Epithelial cell of proximal tubule (primary cell): ENCODE data around the gene MCMBP. TPM values are rescaled to one million over a fixed set of nuclear protein-coding genes. Genes with fewer than 3 reads are reported as not detected.
"Not testable (repeated sequence)": the region's sequence is repeated elsewhere in the genome, so short reads cannot be mapped to it uniquely, and the experiment has no call there.

Source experiments
- DNase-seq: peaks from one replicate; pipeline ENCODE4 v3.0.0-alpha.2; 2011; ENCODE audit warnings: low read depth
- H3K4me3 ChIP-seq: 2 replicates; pipeline ENCODE4 v1.5.1; 2011; ENCODE audit warnings: low read depth, mild to moderate bottlenecking, low read length
- total RNA-seq: library from RNA; depleted of rRNA; stranded (reverse); fragments of >200 nt; gene quantifications from 2 replicates; pipeline ENCODE4 v1.2.3, GENCODE V29; 2015
- TF ChIP-seq, protein P1 (sequence below): conservative IDR thresholded peaks from 2 replicates; pipeline ENCODE4 v1.5.1; 2012; ENCODE audit warnings: low read depth, mild to moderate bottlenecking, low read length

MCMBP gene
- total RNA-seq, 1 donor from 2014 or later = 58.9 TPM

DNA sequence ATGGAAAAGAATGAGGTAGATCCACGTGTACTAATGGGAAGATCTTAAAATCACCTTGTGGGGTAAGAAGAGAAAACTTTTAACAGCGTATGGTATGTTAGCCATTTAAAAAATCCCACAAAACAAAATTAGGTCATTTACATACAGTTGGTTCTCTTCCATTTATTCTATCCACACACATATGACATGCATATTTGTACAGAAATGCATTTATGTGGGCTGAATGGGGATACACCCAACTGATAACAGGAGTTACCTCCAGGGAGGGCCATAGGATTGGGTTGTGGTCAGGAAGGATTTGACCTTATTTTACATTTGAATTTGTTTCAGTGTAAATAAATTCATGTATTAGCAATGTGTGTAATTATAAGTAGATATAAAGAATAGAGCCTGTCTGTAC lies 71.5 kb downstream of the MCMBP start:
- TF ChIP-seq, protein P1, sequence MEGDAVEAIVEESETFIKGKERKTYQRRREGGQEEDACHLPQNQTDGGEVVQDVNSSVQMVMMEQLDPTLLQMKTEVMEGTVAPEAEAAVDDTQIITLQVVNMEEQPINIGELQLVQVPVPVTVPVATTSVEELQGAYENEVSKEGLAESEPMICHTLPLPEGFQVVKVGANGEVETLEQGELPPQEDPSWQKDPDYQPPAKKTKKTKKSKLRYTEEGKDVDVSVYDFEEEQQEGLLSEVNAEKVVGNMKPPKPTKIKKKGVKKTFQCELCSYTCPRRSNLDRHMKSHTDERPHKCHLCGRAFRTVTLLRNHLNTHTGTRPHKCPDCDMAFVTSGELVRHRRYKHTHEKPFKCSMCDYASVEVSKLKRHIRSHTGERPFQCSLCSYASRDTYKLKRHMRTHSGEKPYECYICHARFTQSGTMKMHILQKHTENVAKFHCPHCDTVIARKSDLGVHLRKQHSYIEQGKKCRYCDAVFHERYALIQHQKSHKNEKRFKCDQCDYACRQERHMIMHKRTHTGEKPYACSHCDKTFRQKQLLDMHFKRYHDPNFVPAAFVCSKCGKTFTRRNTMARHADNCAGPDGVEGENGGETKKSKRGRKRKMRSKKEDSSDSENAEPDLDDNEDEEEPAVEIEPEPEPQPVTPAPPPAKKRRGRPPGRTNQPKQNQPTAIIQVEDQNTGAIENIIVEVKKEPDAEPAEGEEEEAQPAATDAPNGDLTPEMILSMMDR = no peak
- H3K4me3 ChIP-seq = no peak overlapping the region
- DNase-seq = no peak

DNA sequence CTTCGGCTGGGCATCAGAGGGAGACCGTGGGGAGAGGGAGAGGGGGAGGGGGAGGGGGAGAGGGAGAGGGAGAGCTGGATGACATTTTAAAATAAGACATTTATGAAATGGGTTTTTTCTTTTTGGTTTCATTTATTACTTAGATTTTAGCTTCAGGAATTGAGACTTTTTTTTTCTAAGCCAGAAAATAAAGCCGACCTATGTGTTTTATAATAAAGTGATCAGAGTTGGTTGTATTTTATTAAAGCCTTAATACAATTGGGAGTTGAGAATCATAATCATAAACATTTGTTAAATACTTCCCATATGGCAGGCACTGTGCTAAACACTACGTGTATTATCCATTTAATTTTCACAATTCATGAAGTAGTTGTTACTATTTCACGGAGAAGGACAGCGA lies 76.6 kb downstream of the MCMBP start:
- DNase-seq = no peak
- TF ChIP-seq, protein P1 = no peak
- H3K4me3 ChIP-seq = no peak overlapping the region

DNA sequence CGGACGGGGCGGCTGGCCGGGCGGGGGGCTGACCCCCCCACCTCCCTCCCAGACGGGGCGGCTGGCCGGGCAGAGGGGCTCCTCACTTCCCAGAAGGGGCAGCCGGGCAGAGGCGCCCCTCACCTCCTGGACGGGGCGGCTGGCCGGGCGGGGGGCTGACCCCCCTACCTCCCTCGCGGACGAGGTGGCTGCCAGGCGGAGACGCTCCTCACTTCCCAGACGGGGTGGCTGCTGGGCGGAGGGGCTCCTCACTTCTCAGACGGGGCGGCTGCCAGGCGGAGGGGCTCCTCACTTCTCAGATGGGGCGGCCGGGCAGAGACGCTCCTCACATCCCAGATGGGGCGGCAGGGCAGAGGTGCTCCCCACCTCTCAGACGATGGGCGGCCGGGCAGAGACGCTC lies 77.5 kb downstream of the MCMBP start:
- H3K4me3 ChIP-seq, DNase-seq: not testable (repeated sequence)

DNA sequence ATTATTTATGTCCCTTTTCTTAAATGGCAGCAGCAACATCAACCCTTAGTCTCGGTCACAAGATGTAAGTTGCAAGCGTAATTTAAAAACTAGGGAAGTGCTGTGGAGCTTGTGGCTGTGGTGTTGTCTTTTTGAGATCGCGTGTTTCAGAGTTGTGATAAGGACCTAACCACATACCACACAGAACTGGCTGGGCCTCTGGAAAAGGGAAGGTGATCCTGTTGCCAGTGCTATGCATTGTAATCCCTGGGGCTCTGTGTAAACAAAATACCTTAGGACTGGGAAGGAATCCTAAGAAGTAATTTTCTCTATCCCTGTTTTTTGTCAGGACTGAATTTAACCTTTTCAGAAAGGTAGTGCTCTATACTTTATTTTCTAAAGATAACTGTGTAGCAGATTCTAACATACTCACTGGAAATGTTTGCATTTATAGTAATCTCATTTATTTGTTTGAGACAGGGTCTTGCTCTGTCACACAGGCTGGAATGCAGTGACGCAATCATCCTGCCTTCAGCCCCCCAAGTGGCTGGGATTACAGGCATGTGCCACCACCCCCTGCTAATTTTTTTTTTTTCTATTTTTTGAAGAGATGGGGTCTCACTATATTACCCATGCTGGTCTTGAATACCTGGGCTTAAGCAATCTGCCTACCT lies 86.4 kb downstream of the MCMBP start:
- DNase-seq = no peak
- TF ChIP-seq, protein P1 = no peak
- H3K4me3 ChIP-seq = no peak overlapping the region

DNA sequence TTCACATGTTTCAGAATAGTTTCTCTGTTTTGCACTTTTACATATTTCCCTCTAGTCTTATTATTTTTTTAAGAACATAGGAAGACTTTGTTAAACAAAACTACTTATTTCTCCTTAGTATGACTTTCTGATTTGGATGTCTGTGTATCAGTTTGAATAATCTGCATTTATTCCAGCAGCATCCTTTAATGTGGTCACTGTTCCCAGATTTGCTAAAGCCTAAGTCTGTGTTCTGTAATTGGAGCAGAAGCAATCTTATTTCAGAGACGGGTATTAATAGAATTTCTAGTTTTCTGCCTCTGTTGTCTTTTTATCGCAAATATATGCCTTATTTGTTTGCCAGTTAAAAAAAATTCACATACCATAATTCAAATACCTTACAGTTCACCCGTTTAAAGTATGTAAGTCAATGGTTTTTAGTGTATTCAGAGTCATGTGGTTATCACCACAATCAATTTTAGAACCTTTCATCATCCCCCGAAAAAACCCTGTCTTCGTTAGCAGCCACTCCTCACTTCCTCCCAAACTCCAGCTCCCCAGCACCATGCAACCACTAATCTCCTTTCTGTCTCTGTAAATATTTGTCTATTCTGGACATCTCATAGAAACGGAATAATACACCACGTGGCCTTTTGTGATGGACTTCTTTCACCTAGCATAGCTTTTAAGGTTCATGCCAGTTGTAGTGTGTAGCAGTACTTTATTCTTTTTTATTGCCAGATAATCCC lies 88.1 kb downstream of the MCMBP start:
- H3K4me3 ChIP-seq = no peak overlapping the region
- no peak for DNase-seq
- TF ChIP-seq, protein P1 = no peak

DNA sequence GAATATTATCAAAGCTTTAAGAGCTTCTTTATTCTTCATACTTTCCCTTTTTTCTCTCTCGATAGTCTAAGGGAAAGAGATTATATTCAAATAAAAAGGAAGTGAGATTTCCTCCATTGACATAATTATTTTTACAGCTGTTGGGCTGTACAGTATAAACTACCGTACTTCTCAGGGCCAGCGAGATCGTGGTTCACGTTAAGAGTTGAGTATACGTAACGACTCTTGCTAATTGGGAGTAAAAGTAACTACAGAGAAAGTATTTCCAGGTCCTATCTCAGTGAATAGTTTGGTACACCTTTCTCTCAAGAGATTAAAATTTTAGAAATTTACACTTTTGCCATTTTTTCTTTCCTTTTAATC lies 89.0 kb downstream of the MCMBP start:
- TF ChIP-seq, protein P1 = no peak
- no peak overlapping the region for H3K4me3 ChIP-seq
- DNase-seq = no peak

DNA sequence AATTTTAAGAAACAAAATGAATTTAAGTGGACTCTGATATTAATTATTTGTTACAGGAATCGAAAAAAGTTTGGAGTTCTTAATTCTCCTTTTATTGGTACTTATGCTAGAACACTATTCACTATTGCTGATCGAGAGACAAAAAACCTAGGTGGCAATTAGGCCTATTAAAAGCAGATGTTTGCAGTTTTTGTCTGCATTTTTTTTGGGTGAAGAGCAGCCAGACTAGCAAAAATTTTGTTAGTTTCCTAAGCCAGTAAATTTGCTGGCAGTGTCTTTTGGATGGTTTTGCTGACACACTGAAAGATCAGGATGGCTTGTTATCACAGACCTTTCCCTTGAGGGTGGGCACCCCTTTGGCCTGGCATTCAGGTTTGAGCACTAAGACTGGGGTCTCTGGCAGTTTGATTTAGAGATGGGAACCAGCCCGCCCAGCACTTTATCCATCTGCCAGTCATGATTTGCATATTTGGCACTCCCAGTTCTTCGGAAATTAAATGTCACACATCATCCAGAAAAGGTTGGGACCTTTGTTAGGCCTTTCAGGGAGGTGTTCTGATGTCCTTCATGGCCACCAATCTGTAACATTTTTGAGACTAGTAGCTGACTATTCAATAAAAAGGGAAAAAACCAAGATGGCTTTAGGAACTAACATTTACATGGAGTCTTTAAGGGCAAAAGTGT lies 89.5 kb downstream of the MCMBP start:
- TF ChIP-seq, protein P1 = no peak
- no peak for DNase-seq
- no peak overlapping the region for H3K4me3 ChIP-seq
